ENCODE data around the gene NUDCD3. TPM values are rescaled to one million over a fixed set of nuclear protein-coding genes. Genes with fewer than 3 reads are reported as not detected.

Gene NUDCD3
- total and polyA plus RNA-seq, 2 of the 8 experiments (the other 6 are each of a cell fraction or from before 2014, with no cell fraction given) = 35.2 to 93.7 TPM

GRCh38 chr7:44367475-44368043 is 122.9 kb downstream of the NUDCD3 start:
- no peak overlapping the region for H2AFZ ChIP-seq (ENCODE audit: low read length)
- H4K5ac ChIP-seq (ENCODE audit: insufficient read length, low read depth, low read length) = no peak overlapping the region
- FAIRE-seq (no peak), DNase-seq (ENCODE audit: low read depth in 1 of 2, low spot score in 2 of 2) (no peak)
- H3K14ac ChIP-seq (ENCODE audit: insufficient read length) = no peak overlapping the region
- no peaks in the 10 kb centered on the region for H3K9me3 ChIP-seq (ENCODE audit: insufficient read depth in 2 of 2, low read depth in 1 of 2, low read length in 1 of 2)
- no peaks in the 10 kb centered on the region for H3K79me2 ChIP-seq (ENCODE audit: control insufficient read depth in 1 of 2, insufficient read depth in 2 of 2, low read length in 2 of 2)
- no peak overlapping the region for H3K9ac ChIP-seq (replicated peaks in 1 of 4; ENCODE audit: extremely low read depth in 1 of 4, low read depth in 3 of 4, low read length in 3 of 4)
- POLR2A ChIA-PET (ENCODE audit: partially characterized antibody) = interaction anchor here (0.8 to 0.9 kb wide), 2 partner anchors 10 to 22 kb away, joined by 3 to 4 read pairs; no protein-coding TSS in a partner anchor
- no peaks in the 10 kb centered on the region for H3K79me1 ChIP-seq (ENCODE audit: low read depth, low read length)
- H3K23ac ChIP-seq (ENCODE audit: insufficient read length) = no peak overlapping the region
- no peaks in the 10 kb centered on the region for H3K23me2 ChIP-seq (ENCODE audit: low read depth, low read length)
- H4K8ac ChIP-seq (ENCODE audit: extremely low read depth, insufficient read depth, low read length) = no peak overlapping the region; the same call in 1 of the 2 replicates
- no peak overlapping the region for H2BK5ac ChIP-seq (ENCODE audit: low read depth, low read length)
- H4K20me1 ChIP-seq (replicated peaks in 1 of 2; ENCODE audit: control insufficient read depth in 1 of 2, insufficient read depth in 2 of 2, low read length in 2 of 2) = peaks cover 0 to 1% of the 10 kb centered on the region in 2 experiments
- no peak overlapping the region for H2BK15ac ChIP-seq (ENCODE audit: low read length)
- H3K27me3 ChIP-seq (replicated peaks in 1 of 4; ENCODE audit: control insufficient read depth in 3 of 4, extremely low read depth in 1 of 4, insufficient read depth in 3 of 4, low read length in 3 of 4) = no peaks in the 10 kb centered on the region; a peak in 2 of 7 replicates
- no peak overlapping the region for H3K4me2 ChIP-seq (ENCODE audit: insufficient read depth in 1 of 2, low read depth in 2 of 2, low read length in 2 of 2)
- no peak overlapping the region for H3K27ac ChIP-seq (ENCODE audit: low read depth, low read length)
- H3K18ac ChIP-seq (ENCODE audit: extremely low read depth, low read length) = no peak overlapping the region; the same call in 1 of the 2 replicates
- no peak overlapping the region for H4K91ac ChIP-seq (replicated peaks; ENCODE audit: insufficient read length, low read length)
- no peak overlapping the region for H2BK20ac ChIP-seq (ENCODE audit: low read length)
- H2BK120ac ChIP-seq (replicated peaks; ENCODE audit: low read depth, low read length) = no peak overlapping the region
- no peak overlapping the region for H2BK12ac ChIP-seq (ENCODE audit: low read depth, low read length)
- no peak overlapping the region for H2AK5ac ChIP-seq (ENCODE audit: low read depth, low read length)
- no peak overlapping the region for H3K56ac ChIP-seq (replicated peaks; ENCODE audit: insufficient read length, low read depth, low read length)
- TF ChIP-seq NANOG (IDR thresholded peaks at IDR 0.05; ENCODE audit: insufficient read depth, low read depth, low read length, poor library complexity, severe bottlenecking) (no peak), ATF3 (IDR thresholded peaks at IDR 0.05; ENCODE audit: insufficient read depth, low read depth, low read length) (no peak), CHD1 (IDR thresholded peaks at IDR 0.05; ENCODE audit: low read depth, low read length) (no peak), CTCF (IDR thresholded peaks at IDR 0.05; ENCODE audit: control extremely low read depth in 1 of 3, insufficient read depth in 1 of 3, low read depth in 1 of 3, low read length in 3 of 3) (peak in 1 of 3 experiments; percentile 22; a peak in 1 of 4 replicates)
- H3K4ac ChIP-seq (replicated peaks; ENCODE audit: insufficient read length, low read depth, low read length) = no peak overlapping the region
- CTCF ChIA-PET (ENCODE audit: partially characterized antibody) = interaction anchor here (0.6 to 1.9 kb wide), 11 partner anchors 8 to 167 kb away, joined by 3 to 14 read pairs (median 4); no protein-coding TSS in a partner anchor
- H3K4me1 ChIP-seq (replicated peaks in 1 of 4; ENCODE audit: control insufficient read depth in 3 of 4, insufficient read depth in 4 of 4, low read length in 3 of 4) = no peaks in the 10 kb centered on the region
- WGBS, 2 experiments (ENCODE audit: extremely low coverage in 1 of 2, insufficient coverage in 1 of 2, insufficient read length in 1 of 2, insufficient replicate concordance in 2 of 2, low coverage in 1 of 2, low lambda C conversion rate in 2 of 2, missing lambda C conversion rate in 1 of 2) = 84% methylated on average over 5 of the region's 5 CpGs; no CpG with 5 or more reads in 1 of the 2 experiments
- H3K36me3 ChIP-seq (ENCODE audit: control insufficient read depth in 2 of 4, insufficient read depth in 4 of 4, low read length in 3 of 4) = no peaks in the 10 kb centered on the region
- H3K4me3 ChIP-seq (ENCODE audit: extremely low read depth in 1 of 4, insufficient read depth in 2 of 4, low read depth in 3 of 4, low read length in 4 of 4) = no peak overlapping the region

Data from H1 (cell line).